Smooth muscle cell of the coronary artery (primary cell): Measurements from ENCODE around the gene FAM72D. TPM values are rescaled to one million over a fixed set of nuclear protein-coding genes. Genes with fewer than 3 reads are reported as not detected.

Experiments used
- total RNA-seq: library from RNA; depleted of rRNA; stranded (reverse); fragments of >200 nt; gene quantifications from 2 replicates; pipeline ENCODE4 v1.2.3, GENCODE V29; 2014; ENCODE audit warnings: low replicate concordance

FAM72D gene
- 0.68 TPM in 1 of 2 replicates, not detected in the other for total RNA-seq

GRCh38 chr1:145095284-145096057, at the start of gene FAM72D, which contains the start of gene SRGAP2B:
FAM72D (plus strand) TSS chr1:145095974; CDS start chr1:145096848, 874 bp downstream.
SRGAP2B (minus strand) TSS chr1:145095328; CDS start chr1:145092901, 2,427 bp downstream.

Other genes starting within 250 kb of the FAM72D start
- gene SRGAP2B, start 646 bp upstream of the FAM72D start, total RNA-seq, result 54.4 and 59.4 TPM in 2 replicates
- not detected in 2 replicates for gene PPIAL4D, start 146.2 kb downstream of the FAM72D start, total RNA-seq